Vagina (tissue), 2 donors: ENCODE measurements around the gene PRR29.

Source experiments
- CTCF ChIP-seq, 3 experiments: fragments of 450-650 bp in 2 of 3; fragments of 200-600 bp in 1 of 3; sonication (generic) in 1 of 3; IDR thresholded peaks; one replicate each; pipeline ENCODE4 v1.5.1; 2017 to 2019; ENCODE audit warnings: antibody characterized with exemption in 3 of 3, mild to moderate bottlenecking in 2 of 3, moderate library complexity in 2 of 3
- POLR2A ChIP-seq, 2 donors: fragments of 450-650 bp; IDR thresholded peaks; one replicate each; pipeline ENCODE4 v1.6.1; 2017; ENCODE audit warnings: antibody characterized with exemption in 2 of 2, mild to moderate bottlenecking in 2 of 2, moderate library complexity in 2 of 2

- TF ChIP-seq POLR2A (IDR thresholded peaks at IDR 0.05) (no peak), CTCF (IDR thresholded peaks at IDR 0.05) (no peak)
These were observed 13.3 kb upstream of the PRR29 start for GRCh38 chr17:63984651-63985386.
